DND-41 (cell line): ENCODE measurements around the gene NUDT4.

Source experiments
- ATAC-seq: fragments of 200-7000 bp; cut with Tn5 transposase; 3 replicates; pipeline ENCODE4 v1.9.1; 2021; ENCODE audit warnings: low read depth; ENCODE audit not compliant: insufficient read depth
- DNase-seq: peaks from one replicate; pipeline ENCODE4 v3.0.0-alpha.2; 2020
- H2AFZ ChIP-seq: 2 replicates; pipeline ENCODE4 v1.6.0; 2012; ENCODE audit warnings: low read depth, low read length
- H3K27ac ChIP-seq: 2 replicates; pipeline ENCODE4 v1.5.1; 2012; ENCODE audit warnings: low read length, inconsistent platforms
- H3K27me3 ChIP-seq: fragments of 200-600 bp; sonication (generic); 2 replicates; pipeline ENCODE4 v1.6.0; 2012; ENCODE audit warnings: low read length, mild to moderate bottlenecking, inconsistent platforms; ENCODE audit not compliant: insufficient read depth, poor library complexity
- H3K36me3 ChIP-seq: 2 replicates; pipeline ENCODE4 v1.5.1; 2012; ENCODE audit warnings: low read length, inconsistent platforms; ENCODE audit not compliant: insufficient read depth
- H3K4me1 ChIP-seq: 2 replicates; pipeline ENCODE4 v1.5.1; 2012; ENCODE audit warnings: mild to moderate bottlenecking, low read length; ENCODE audit not compliant: insufficient read depth
- H3K4me2 ChIP-seq: 2 replicates; pipeline ENCODE4 v1.6.0; 2012; ENCODE audit warnings: mild to moderate bottlenecking, moderate library complexity, low read length, inconsistent platforms; ENCODE audit not compliant: insufficient read depth
- H3K4me3 ChIP-seq, 2 experiments: fragments of 200-600 bp in 1 of 2; shearing (Covaris generic) in 1 of 2; 2 replicates each; pipeline ENCODE4 v1.5.1; 2012 to 2016; ENCODE audit warnings: inconsistent platforms in 2 of 2, low read length in 2 of 2, mild to moderate bottlenecking in 2 of 2, low read depth in 1 of 2, moderate library complexity in 1 of 2
- H3K79me2 ChIP-seq: 2 replicates; pipeline ENCODE4 v1.6.0; 2012; ENCODE audit warnings: low read length, inconsistent platforms; ENCODE audit not compliant: insufficient read depth
- H3K9ac ChIP-seq: 2 replicates; pipeline ENCODE4 v1.6.0; 2012; ENCODE audit warnings: low read depth, mild to moderate bottlenecking, inconsistent platforms, low read length, moderate library complexity
- H3K9me3 ChIP-seq: 2 replicates; pipeline ENCODE4 v1.5.1; 2012; ENCODE audit warnings: low read length, moderate library complexity, mild to moderate bottlenecking, inconsistent platforms; ENCODE audit not compliant: insufficient read depth, severe bottlenecking
- H4K20me1 ChIP-seq: 2 replicates; pipeline ENCODE4 v1.6.0; 2012; ENCODE audit warnings: low read length; ENCODE audit not compliant: insufficient read depth
- EZH2 ChIP-seq: IDR thresholded peaks from 3 replicates; pipeline ENCODE4 v1.6.1; 2012; ENCODE audit warnings: borderline replicate concordance, low read depth, mild to moderate bottlenecking, moderate library complexity, low read length, inconsistent platforms; ENCODE audit not compliant: severe bottlenecking
- TF ChIP-seq, protein P1 (sequence below): IDR thresholded peaks from 2 replicates; pipeline ENCODE4 v1.5.1; 2012; ENCODE audit warnings: borderline replicate concordance, low read length, moderate library complexity, mild to moderate bottlenecking; ENCODE audit not compliant: poor library complexity, severe bottlenecking; ENCODE audit errors: extremely low read depth

NUDT4 gene

DNA sequence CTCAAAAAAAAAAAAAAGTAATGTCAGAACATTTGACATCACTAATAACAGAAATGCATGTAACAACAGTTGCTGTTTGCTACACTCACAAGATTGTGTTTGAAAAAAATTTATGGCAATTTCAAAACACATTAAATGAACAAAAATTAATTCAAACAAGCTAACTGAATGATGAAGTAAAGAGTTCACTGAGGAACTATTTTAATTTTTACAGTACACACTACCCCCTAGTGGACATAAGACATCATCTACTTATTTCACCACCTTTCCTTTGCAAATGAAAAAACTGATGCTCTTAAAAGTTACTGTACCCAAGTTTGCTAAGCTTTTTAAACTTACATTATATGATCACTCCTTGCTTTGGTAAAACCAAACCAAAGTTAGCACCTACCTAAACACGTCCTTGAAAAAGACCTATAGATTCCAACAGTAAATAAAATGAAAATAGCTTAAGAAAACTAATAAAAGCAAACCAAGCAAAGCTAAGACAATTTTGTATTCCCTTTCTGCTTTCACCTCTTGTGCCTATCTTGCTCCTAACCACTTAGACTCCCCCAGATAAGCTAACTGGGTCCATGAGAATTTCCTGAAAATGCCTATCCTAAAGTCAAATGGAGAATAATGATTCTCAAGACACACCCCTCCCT lies 41.8 kb downstream of the NUDT4 start:
- H3K4me2 ChIP-seq = no peak overlapping the region
- peaks cover 5% of the 10 kb centered on the region; the same call in 1 of the 2 replicates for H3K36me3 ChIP-seq
- DNase-seq (no peak), ATAC-seq (peak; percentile 84)
- no peaks in the 10 kb centered on the region for H3K27me3 ChIP-seq
- H3K79me2 ChIP-seq = peaks cover 100% of the 10 kb centered on the region
- H3K9ac ChIP-seq = no peak overlapping the region
- peaks cover 90% of the 10 kb centered on the region for H4K20me1 ChIP-seq
- no peak overlapping the region for H3K27ac ChIP-seq
- H2AFZ ChIP-seq = no peak overlapping the region
- H3K9me3 ChIP-seq = no peaks in the 10 kb centered on the region
- H3K4me3 ChIP-seq = no peak overlapping the region
- TF ChIP-seq, protein P1, sequence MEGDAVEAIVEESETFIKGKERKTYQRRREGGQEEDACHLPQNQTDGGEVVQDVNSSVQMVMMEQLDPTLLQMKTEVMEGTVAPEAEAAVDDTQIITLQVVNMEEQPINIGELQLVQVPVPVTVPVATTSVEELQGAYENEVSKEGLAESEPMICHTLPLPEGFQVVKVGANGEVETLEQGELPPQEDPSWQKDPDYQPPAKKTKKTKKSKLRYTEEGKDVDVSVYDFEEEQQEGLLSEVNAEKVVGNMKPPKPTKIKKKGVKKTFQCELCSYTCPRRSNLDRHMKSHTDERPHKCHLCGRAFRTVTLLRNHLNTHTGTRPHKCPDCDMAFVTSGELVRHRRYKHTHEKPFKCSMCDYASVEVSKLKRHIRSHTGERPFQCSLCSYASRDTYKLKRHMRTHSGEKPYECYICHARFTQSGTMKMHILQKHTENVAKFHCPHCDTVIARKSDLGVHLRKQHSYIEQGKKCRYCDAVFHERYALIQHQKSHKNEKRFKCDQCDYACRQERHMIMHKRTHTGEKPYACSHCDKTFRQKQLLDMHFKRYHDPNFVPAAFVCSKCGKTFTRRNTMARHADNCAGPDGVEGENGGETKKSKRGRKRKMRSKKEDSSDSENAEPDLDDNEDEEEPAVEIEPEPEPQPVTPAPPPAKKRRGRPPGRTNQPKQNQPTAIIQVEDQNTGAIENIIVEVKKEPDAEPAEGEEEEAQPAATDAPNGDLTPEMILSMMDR = peak; percentile 73
- TF ChIP-seq EZH2 = no peak
- no peaks in the 10 kb centered on the region; the same call in 1 of the 2 replicates for H3K4me1 ChIP-seq

DNA sequence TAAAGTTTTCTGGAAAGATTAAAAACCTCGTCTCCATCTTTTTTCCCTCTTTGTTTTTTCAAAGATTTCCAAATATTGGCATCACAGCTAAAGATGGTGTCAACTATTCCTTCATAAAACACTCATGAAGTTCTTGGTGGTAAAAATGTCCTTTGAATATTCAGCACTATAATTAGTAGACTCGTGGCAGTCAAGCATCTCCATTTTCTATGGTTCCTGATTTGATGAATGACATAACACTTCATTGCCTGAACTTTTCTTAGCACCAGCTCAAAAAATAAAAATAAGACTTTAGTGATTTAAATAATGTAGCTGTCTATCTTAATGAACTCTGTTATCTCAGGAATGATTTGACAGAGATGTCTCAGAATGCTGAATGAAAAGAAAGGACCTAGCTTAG lies 44.3 kb downstream of the NUDT4 start:
- ATAC-seq (no peak), DNase-seq (no peak)
- Histone ChIP-seq H3K4me3 (no peak overlapping the region), H3K9ac (no peak overlapping the region), H4K20me1 (peaks cover 91% of the 10 kb centered on the region), H3K4me2 (no peak overlapping the region), H3K36me3 (peaks cover 5% of the 10 kb centered on the region; the same call in 1 of the 2 replicates), H3K27me3 (no peaks in the 10 kb centered on the region), H2AFZ (no peak overlapping the region), H3K9me3 (no peaks in the 10 kb centered on the region), H3K4me1 (no peaks in the 10 kb centered on the region), H3K79me2 (peaks cover 100% of the 10 kb centered on the region), H3K27ac (no peak overlapping the region)
- TF ChIP-seq EZH2 = no peak

DNA sequence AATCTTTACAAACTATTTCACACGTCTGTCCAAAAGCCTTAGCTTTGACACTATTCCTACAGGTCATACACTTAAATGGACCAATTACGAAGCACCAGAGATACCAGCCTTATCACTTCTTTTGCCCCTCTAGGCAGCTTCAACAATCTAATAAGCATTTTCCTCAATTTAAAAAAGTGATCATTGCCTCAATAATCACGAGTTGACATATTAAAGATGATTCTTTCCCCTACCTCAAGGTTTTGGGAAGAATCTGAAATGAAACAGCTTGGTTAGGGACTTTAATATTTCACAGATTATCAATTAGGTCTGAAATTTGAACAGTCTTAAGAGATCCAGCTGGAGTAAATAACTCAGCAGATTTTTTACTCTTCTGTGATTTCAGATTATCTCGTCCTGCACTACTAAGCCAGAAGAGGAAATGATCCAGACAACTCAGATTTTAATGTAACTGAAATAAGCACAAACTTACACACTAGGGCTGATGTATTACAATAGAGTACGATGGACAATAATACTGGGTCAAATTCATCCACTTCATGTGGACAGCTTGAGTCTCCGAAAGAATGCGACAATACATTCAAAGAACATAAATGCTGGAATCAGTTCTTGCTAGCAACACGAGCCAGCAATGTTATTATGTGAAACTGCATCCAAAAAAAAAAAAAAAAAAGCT lies 48.1 kb downstream of the NUDT4 start:
- no peak overlapping the region for H2AFZ ChIP-seq
- H3K4me2 ChIP-seq = no peak overlapping the region
- H3K4me1 ChIP-seq = no peaks in the 10 kb centered on the region
- no peaks in the 10 kb centered on the region for H3K9me3 ChIP-seq
- H3K79me2 ChIP-seq = peaks cover 99% of the 10 kb centered on the region
- DNase-seq (no peak), ATAC-seq (no peak)
- no peak overlapping the region for H3K27ac ChIP-seq
- TF ChIP-seq, protein P1 = no peak
- no peak for TF ChIP-seq EZH2
- no peak overlapping the region for H3K4me3 ChIP-seq
- H3K27me3 ChIP-seq = no peaks in the 10 kb centered on the region
- no peak overlapping the region for H3K9ac ChIP-seq
- peaks cover 82% of the 10 kb centered on the region for H4K20me1 ChIP-seq
- H3K36me3 ChIP-seq = peaks cover 5% of the 10 kb centered on the region; the same call in 1 of the 2 replicates

DNA sequence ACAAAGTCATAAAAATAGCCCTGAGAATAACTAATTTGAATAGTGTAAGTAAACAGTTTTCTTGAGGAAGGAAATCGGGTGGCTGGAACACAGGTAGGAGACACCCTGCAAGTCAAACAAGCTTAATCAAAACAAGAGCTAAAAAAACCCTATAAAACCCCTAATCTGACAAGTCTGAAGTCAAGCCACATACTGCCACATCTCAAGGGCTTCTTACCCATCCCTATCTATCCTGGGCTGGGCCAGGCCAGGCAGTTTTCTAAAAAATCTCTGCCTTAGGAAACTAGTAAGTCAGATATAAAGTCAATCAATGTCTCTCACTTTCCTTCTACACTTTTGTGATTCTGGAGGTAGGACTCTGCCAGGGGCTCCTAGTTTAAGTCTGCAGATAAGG lies 48.7 kb downstream of the NUDT4 start:
- Histone ChIP-seq H3K27me3 (no peaks in the 10 kb centered on the region), H3K79me2 (peaks cover 99% of the 10 kb centered on the region), H3K9ac (no peak overlapping the region), H3K27ac (no peak overlapping the region), H3K9me3 (no peaks in the 10 kb centered on the region), H3K4me1 (no peaks in the 10 kb centered on the region), H2AFZ (no peak overlapping the region), H3K36me3 (peaks cover 5% of the 10 kb centered on the region; the same call in 1 of the 2 replicates), H3K4me3 (no peak overlapping the region), H4K20me1 (peaks cover 84% of the 10 kb centered on the region), H3K4me2 (no peak overlapping the region)
- ATAC-seq = 0 out of 3 replicates have a peak, but pooled peaks have one; percentile 22
- TF ChIP-seq EZH2 = no peak
- TF ChIP-seq, protein P1 = no peak
- DNase-seq = no peak
